KG1 (cell line): Measurements from ENCODE around the gene SORD.
"Not testable (repeated sequence)": the region's sequence is repeated elsewhere in the genome, so short reads cannot be mapped to it uniquely, and the experiment has no call there.

Experiments
- DNase-seq: peaks from one replicate; lab custom pipeline; 2025; lab: John Stamatoyannopoulos, UW

Gene SORD

GRCh38 chr15:45062301-45062700, 39.3 kb downstream of the SORD start:
- DNase-seq, result not testable (repeated sequence)

GRCh38 chr15:45064386-45064785, 41.4 kb downstream of the SORD start:
- no peak for DNase-seq

GRCh38 chr15:45069942-45070360, 47.0 kb downstream of the SORD start:
- not testable (repeated sequence) for DNase-seq

- not testable (repeated sequence) for DNase-seq
These were observed 50.6 kb downstream of the SORD start for GRCh38 chr15:45073602-45074001.

- not testable (repeated sequence) for DNase-seq
These were observed 52.7 kb downstream of the SORD start for GRCh38 chr15:45075440-45076320.

GRCh38 chr15:45077391-45077790, 54.4 kb downstream of the SORD start:
- not testable (repeated sequence) for DNase-seq

GRCh38 chr15:45079201-45079600, 56.2 kb downstream of the SORD start:
- DNase-seq, result not testable (repeated sequence)

- not testable (repeated sequence) for DNase-seq
These were observed 56.7 kb downstream of the SORD start for GRCh38 chr15:45079628-45080246.

GRCh38 chr15:45080593-45080992, 57.6 kb downstream of the SORD start:
- DNase-seq, result not testable (repeated sequence)

- DNase-seq, result not testable (repeated sequence)
These were observed 59.4 kb downstream of the SORD start for GRCh38 chr15:45082412-45082811.

- no peak for DNase-seq
These were observed 60.2 kb downstream of the SORD start for GRCh38 chr15:45083223-45083622.

- DNase-seq, result no peak
These were observed 61.2 kb downstream of the SORD start for GRCh38 chr15:45084163-45084562.

- DNase-seq, result no peak
These were observed 64.5 kb downstream of the SORD start for GRCh38 chr15:45087513-45087912.

- DNase-seq, result no peak
These were observed 66.1 kb downstream of the SORD start for GRCh38 chr15:45088801-45089711.

- DNase-seq, result no peak
These were observed 66.8 kb downstream of the SORD start for GRCh38 chr15:45089712-45090373.

GRCh38 chr15:45091161-45091560, 68.2 kb downstream of the SORD start:
- DNase-seq, result no peak

GRCh38 chr15:45091576-45091975, 68.6 kb downstream of the SORD start:
- no peak for DNase-seq

- no peak for DNase-seq
These were observed 70.0 kb downstream of the SORD start for GRCh38 chr15:45093013-45093412.

GRCh38 chr15:45093622-45094357, 70.8 kb downstream of the SORD start:
- DNase-seq, result no peak

GRCh38 chr15:45094358-45094730, 71.3 kb downstream of the SORD start:
- no peak for DNase-seq

GRCh38 chr15:45095661-45096060, 72.7 kb downstream of the SORD start:
- DNase-seq, result no peak
